Small intestine (tissue), 16 donors: ENCODE data around the gene LTBP1. TPM values are rescaled to one million over a fixed set of nuclear protein-coding genes. Genes with fewer than 3 reads are reported as not detected.

Experiments used
- DNase-seq, 2 donors: peaks; one replicate each; pipeline versions ENCODE4 v3.0.0 to v3.0.0-alpha.2; 2013
- FAIRE-seq: peaks from 2 replicates; lab custom pipeline; 2012; peaks lifted over from hg19 to GRCh38; lab: Jason Lieb, UNC
- H3K27ac ChIP-seq, 3 donors: one replicate each; pipeline ENCODE4 v1.5.1; 2013; ENCODE audit warnings: low read length in 2 of 3, mild to moderate bottlenecking in 2 of 3, control low read depth in 1 of 3, inconsistent platforms in 1 of 3, low read depth in 1 of 3, moderate library complexity in 1 of 3
- H3K27me3 ChIP-seq, 3 donors: one replicate each; pipeline ENCODE4 v1.6.1; 2013; ENCODE audit warnings: low read length in 3 of 3, inconsistent platforms in 1 of 3; ENCODE audit not compliant: control insufficient read depth in 3 of 3, insufficient read depth in 3 of 3
- H3K36me3 ChIP-seq, 3 donors: one replicate each; pipeline ENCODE4 v1.6.1; 2013; ENCODE audit warnings: low read length in 3 of 3, inconsistent platforms in 1 of 3, low read depth in 1 of 3, mild to moderate bottlenecking in 1 of 3, moderate library complexity in 1 of 3; ENCODE audit not compliant: control insufficient read depth in 3 of 3, insufficient read depth in 2 of 3
- H3K4me1 ChIP-seq, 3 donors: one replicate each; pipeline ENCODE4 v1.6.1; 2013; ENCODE audit warnings: low read length in 2 of 3, inconsistent platforms in 1 of 3, low read depth in 1 of 3, mild to moderate bottlenecking in 1 of 3, moderate library complexity in 1 of 3; ENCODE audit not compliant: control insufficient read depth in 3 of 3, insufficient read depth in 2 of 3
- H3K4me3 ChIP-seq, 3 donors: one replicate each; pipeline ENCODE4 v1.5.1; 2013; ENCODE audit warnings: low read length in 3 of 3, control low read depth in 1 of 3, inconsistent platforms in 1 of 3, low read depth in 1 of 3, mild to moderate bottlenecking in 1 of 3, moderate library complexity in 1 of 3
- H3K9me3 ChIP-seq, 2 donors: one replicate each; pipeline ENCODE4 v1.6.1; 2013; ENCODE audit warnings: low read depth in 1 of 2, low read length in 1 of 2; ENCODE audit not compliant: control insufficient read depth in 2 of 2, insufficient read depth in 1 of 2
- WGBS, 3 donors: extraction: QIAGEN DNeasy Blood & Tissue Kit; methylation state at CpG; one replicate each; pipeline ENCODE4 v1.1.7; 2013; 5-methylcytosine and 5-hydroxymethylcytosine counted together
- long read RNA-seq, 10 donors: transcript quantifications; one replicate each; lab custom pipeline, GENCODE V29; 2026
- polyA plus RNA-seq, 4 donors: library from polyadenylated mRNA; stranded (reverse) in 3 of 4; unstranded in 1 of 4; fragments of 200-250 nt in 3 of 4; fragments of 120-200 nt in 1 of 4; gene quantifications; one replicate each; pipeline versions ENCODE4 v1.2.1 to v1.2.3, GENCODE V29; 2013
- donor health status: healthy with polysubstance abuse.
- donor health status: control.
- donor health status: control.
- donor health status: Bipolar disorder and iron deficiency.
- donor health status: healthy.

LTBP1 gene, protein sequence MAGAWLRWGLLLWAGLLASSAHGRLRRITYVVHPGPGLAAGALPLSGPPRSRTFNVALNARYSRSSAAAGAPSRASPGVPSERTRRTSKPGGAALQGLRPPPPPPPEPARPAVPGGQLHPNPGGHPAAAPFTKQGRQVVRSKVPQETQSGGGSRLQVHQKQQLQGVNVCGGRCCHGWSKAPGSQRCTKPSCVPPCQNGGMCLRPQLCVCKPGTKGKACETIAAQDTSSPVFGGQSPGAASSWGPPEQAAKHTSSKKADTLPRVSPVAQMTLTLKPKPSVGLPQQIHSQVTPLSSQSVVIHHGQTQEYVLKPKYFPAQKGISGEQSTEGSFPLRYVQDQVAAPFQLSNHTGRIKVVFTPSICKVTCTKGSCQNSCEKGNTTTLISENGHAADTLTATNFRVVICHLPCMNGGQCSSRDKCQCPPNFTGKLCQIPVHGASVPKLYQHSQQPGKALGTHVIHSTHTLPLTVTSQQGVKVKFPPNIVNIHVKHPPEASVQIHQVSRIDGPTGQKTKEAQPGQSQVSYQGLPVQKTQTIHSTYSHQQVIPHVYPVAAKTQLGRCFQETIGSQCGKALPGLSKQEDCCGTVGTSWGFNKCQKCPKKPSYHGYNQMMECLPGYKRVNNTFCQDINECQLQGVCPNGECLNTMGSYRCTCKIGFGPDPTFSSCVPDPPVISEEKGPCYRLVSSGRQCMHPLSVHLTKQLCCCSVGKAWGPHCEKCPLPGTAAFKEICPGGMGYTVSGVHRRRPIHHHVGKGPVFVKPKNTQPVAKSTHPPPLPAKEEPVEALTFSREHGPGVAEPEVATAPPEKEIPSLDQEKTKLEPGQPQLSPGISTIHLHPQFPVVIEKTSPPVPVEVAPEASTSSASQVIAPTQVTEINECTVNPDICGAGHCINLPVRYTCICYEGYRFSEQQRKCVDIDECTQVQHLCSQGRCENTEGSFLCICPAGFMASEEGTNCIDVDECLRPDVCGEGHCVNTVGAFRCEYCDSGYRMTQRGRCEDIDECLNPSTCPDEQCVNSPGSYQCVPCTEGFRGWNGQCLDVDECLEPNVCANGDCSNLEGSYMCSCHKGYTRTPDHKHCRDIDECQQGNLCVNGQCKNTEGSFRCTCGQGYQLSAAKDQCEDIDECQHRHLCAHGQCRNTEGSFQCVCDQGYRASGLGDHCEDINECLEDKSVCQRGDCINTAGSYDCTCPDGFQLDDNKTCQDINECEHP (N-terminal part only)
- 10 to 100 TPM in 1 of 4 donors, 1 to 10 TPM in 2, under 1 TPM in 1; 0.67 to 12.1 (median 6.1) TPM for polyA plus RNA-seq
- long read RNA-seq, donor 1, result 0 reads
- long read RNA-seq, donor 2, result 0 reads
- long read RNA-seq, donor 3, result 0 reads
- long read RNA-seq, donor 4, result 0 reads
- long read RNA-seq, donor 5, result 0 reads
- long read RNA-seq, donor 6, partial matches to known transcripts, result 5 of 5 reads
- long read RNA-seq, donor 6, other reads (novel, unspliced or antisense), result 0 of 5 reads
- long read RNA-seq, donor 7, result 0 reads
- long read RNA-seq, donor 8, result 0 reads
- long read RNA-seq, donor 9, result 0 reads
- long read RNA-seq, donor 10, partial matches to known transcripts, result 16 of 16 reads
- long read RNA-seq, donor 10, other reads (novel, unspliced or antisense), result 0 of 16 reads

DNA sequence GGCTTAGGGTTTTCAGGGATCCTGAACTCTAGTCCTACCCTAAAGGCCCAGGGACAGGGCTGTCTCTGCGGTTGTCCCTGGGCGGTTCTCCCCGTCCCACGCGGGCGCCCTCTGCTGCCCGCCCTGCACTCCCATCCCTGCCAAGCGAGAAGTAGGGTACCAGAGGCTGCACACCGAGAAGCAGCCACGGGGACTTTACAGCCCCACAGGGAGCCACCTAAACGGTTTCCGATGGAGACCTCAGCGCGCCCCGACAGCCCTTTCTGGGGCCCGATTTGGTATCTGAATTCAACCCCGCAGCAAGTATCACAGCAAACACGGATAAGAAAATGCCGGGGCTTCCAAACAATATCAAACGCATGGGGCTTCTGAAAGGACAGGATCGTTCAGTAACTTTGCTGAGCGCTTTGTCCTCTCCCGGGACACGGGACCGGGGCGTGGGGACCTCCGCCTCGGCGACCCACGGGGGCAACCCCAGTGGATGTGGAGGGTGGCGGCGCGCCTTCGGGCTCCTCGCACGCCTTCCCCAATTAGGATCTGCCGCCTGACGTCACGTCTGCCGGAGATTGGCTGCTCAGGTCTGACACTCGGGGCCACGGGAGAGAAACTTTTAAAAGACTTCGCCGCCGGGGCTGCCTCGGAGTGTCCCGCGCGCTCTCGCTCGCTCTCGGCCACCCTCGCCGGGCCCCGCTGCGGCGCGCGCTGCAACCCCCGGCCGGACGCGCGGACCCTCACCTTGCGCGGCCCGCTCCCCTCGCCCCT lies at the start of gene LTBP1:
LTBP1 (plus strand) TSS at position 640 of the 762 bp plus-strand sequence. CDS start 372 bp downstream, outside the sequence.
- FAIRE-seq, result no peak
- H3K36me3 ChIP-seq, result no peaks in the 10 kb centered on the region
- H3K4me3 ChIP-seq, result peak within 1 kb of the TSS; percentile 59 to 66 (median 64)
- 0 to 1% (median 0%) methylated on average over 37 to 68 of the region's 68 CpGs for WGBS, 3 donors
- H3K4me1 ChIP-seq, result peaks cover 0 to 5% (median 0%) of the 10 kb centered on the region in 3 donors
- peak within 1 kb of the TSS in 2 of 3 donors; percentile 13 to 37 for H3K27ac ChIP-seq
- no peaks in the 10 kb centered on the region for H3K9me3 ChIP-seq
- H3K27me3 ChIP-seq, result peaks cover 0 to 20% (median 2%) of the 10 kb centered on the region in 3 donors
- peak; percentile 70 to 77 for DNase-seq

DNA sequence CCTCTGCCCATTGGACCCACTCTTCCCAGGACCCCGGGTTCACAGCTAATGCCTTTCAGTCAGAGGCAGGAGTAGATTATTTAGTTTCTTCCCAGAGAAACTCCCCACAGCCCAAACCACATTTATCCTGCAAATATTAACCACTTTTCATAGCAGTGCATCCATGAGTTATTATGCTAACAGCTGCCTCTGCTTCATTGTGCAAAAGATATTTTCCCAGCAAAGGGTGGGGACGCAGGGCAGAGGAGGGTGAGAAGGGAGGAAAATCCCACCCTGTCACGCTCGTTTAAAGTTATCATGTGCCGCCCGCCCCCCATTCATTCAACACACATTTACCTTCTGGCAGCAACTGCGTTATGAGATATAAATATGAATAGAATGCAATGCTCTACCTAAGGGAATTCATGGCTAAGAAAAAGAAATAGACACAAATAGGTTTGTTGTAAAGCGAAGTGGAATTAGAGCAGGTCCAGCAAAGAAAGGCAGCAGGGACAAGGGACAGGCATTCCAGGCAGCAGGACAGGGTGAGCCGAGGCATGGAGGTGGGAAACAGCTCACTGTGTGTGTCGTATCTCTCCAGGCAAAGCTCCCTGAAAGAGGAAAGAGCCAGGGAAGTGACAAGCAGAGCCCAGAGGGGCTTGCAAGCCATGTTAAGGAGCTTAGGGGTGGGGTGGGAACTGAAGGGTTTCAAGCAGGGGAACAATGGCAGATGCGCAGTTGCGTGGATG lies 46.3 kb upstream of the LTBP1 start:
- Histone ChIP-seq H3K4me1 (no peaks in the 10 kb centered on the region), H3K36me3 (no peaks in the 10 kb centered on the region), H3K27ac (no peak overlapping the region), H3K9me3 (no peaks in the 10 kb centered on the region), H3K4me3 (no peak overlapping the region), H3K27me3 (peaks cover 0 to 6% (median 0%) of the 10 kb centered on the region in 3 donors)
- DNase-seq, result no peak
- 66 to 75% (median 66%) methylated on average over 12 of the region's 12 CpGs for WGBS, 3 donors
- no peak for FAIRE-seq

DNA sequence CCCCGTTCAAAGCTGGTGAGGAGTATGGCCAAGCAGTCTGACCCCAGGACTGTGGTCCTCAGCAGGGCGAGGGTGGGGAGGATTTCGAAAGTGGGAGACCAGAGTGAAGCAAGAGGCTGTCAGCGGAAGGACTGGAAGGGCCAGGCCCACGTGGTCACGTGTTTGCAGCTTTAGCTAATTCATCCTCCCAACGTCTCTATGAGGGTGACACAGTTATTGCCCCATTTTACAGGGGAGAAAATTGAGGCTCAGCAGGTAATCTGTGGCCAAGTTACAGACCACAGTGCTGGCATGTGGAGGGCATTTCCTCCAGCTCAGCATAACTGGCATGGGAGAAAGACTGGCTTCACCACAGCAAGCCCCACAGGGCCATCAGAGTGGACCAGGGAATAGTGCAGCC lies 45.4 kb upstream of the LTBP1 start:
- WGBS, 3 donors, result 64 to 87% (median 82%) methylated on average over 7 of the region's 7 CpGs

DNA sequence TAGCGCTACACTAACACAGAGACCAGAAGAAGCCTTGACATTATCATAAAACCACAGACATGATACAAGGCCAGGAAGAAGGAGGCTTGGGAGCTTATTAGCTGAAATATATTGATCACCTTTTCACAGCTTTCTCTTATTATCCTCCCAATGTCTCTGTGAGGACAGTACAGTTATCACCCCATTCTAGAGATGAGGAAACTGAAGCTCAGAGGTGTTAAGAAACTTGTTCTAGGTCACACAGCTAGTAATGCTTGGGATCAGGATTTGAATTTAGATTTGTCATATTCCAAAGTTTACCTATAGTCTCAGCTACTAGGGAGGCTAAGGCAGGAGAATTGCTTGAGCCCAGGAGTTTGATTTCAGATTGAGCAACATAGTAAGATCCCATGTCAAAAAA lies 44.6 kb upstream of the LTBP1 start:
- H3K4me1 ChIP-seq, result no peaks in the 10 kb centered on the region
- 42 to 74% (median 71%) methylated on average over 1 of the region's 1 CpG for WGBS, 3 donors

More for the DNA sequence above, 45.4 kb upstream of the LTBP1 start:
- no peaks in the 10 kb centered on the region for H3K36me3 ChIP-seq
- no peaks in the 10 kb centered on the region for H3K4me1 ChIP-seq
- no peak overlapping the region for H3K27ac ChIP-seq
- DNase-seq (no peak), FAIRE-seq (no peak)
- H3K4me3 ChIP-seq, result no peak overlapping the region
- H3K9me3 ChIP-seq, result no peaks in the 10 kb centered on the region
- H3K27me3 ChIP-seq, result peaks cover 0 to 6% (median 0%) of the 10 kb centered on the region in 3 donors

GRCh38 chr2:32902986-32903385 lies 43.8 kb upstream of the LTBP1 start:
- no peak for FAIRE-seq
- no peaks in the 10 kb centered on the region for H3K9me3 ChIP-seq

More for the DNA sequence above, 44.6 kb upstream of the LTBP1 start:
- Histone ChIP-seq H3K27ac (no peak overlapping the region), H3K36me3 (no peaks in the 10 kb centered on the region), H3K4me3 (no peak overlapping the region), H3K27me3 (peaks cover 0 to 6% (median 0%) of the 10 kb centered on the region in 3 donors), H3K9me3 (no peaks in the 10 kb centered on the region)
- FAIRE-seq, result no peak
- no peak for DNase-seq

DNA sequence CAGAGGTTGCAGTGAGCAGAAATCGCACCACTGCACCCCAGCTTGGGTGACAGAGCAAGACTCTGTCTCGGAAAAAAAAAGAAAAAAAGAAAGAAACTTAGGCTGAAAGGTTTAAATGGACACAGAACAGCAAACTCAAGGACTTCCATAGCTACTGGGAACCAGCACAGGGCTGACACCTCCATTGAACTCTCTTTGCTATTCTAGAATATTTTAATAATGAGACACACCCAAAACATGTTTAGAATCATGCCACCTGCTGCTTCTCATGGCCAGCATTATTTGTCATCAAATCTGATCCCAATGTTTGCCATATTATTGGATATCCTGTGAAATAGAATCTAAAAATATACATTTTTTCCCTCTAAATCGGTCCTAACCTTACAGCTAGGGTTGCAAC lies 42.7 kb upstream of the LTBP1 start:
- no peaks in the 10 kb centered on the region for H3K36me3 ChIP-seq
- H3K27ac ChIP-seq, result no peak overlapping the region
- H3K27me3 ChIP-seq, result peaks cover 0 to 6% (median 0%) of the 10 kb centered on the region in 3 donors
- H3K4me3 ChIP-seq, result no peak overlapping the region
- no peaks in the 10 kb centered on the region for H3K4me1 ChIP-seq
- WGBS, 3 donors, result 86 to 94% (median 88%) methylated on average over 3 of the region's 3 CpGs
- FAIRE-seq, result no peak
- no peaks in the 10 kb centered on the region for H3K9me3 ChIP-seq
- no peak for DNase-seq

More at GRCh38 chr2:32902986-32903385, 43.8 kb upstream of the LTBP1 start:
- no peaks in the 10 kb centered on the region for H3K36me3 ChIP-seq
- peaks cover 0 to 6% (median 0%) of the 10 kb centered on the region in 3 donors for H3K27me3 ChIP-seq
- no peak overlapping the region for H3K27ac ChIP-seq
- DNase-seq, result no peak
- WGBS, 3 donors, result 51 to 55% (median 51%) methylated on average over 4 of the region's 4 CpGs
- no peaks in the 10 kb centered on the region for H3K4me1 ChIP-seq
- no peak overlapping the region for H3K4me3 ChIP-seq

DNA sequence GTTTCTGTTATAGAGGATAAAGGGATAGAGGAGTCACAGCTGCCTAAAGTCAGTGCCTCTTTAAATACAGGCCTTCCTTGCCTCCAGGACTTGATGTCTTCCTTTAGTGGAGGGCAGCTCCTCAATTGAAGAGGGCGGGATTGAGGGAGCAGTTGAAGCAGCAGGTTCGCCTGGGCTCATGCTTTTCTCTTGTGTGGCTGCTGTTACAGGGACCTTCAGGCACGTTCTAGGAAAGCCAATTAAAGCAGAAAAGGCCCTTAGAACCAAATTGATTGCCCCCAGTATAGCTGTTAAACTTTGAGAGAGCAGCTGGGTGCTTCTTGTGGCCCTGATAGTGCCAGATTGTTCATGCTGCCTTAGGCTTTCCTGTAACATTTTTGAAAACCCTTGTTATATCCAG lies 42.0 kb upstream of the LTBP1 start:
- no peaks in the 10 kb centered on the region for H3K36me3 ChIP-seq
- no peaks in the 10 kb centered on the region for H3K4me1 ChIP-seq
- H3K4me3 ChIP-seq, result no peak overlapping the region
- no peak for DNase-seq
- no peak overlapping the region for H3K27ac ChIP-seq
- 48 to 60% (median 54%) methylated on average over 3 of the region's 3 CpGs for WGBS, 3 donors
- no peak for FAIRE-seq
- H3K27me3 ChIP-seq, result peaks cover 0 to 6% (median 0%) of the 10 kb centered on the region in 3 donors
- no peaks in the 10 kb centered on the region for H3K9me3 ChIP-seq
